Stimulated activated CD4-positive, alpha-beta T cell treated with anti-CD3 and anti-CD28 coated beads, Interleukin-2, amount 100 ng/mL, for 4 hours (primary cell): ENCODE measurements around the gene SNAP23.

Source experiments
- DNase-seq: peaks from one replicate; pipeline ENCODE4 v3.0.0-alpha.2; 2020; ENCODE audit warnings: low read depth

SNAP23 gene

GRCh38 chr15:42495361-42496212 lies at the start of gene SNAP23:
Gene SNAP23, plus strand, starts transcription at chr15:42495634. Its CDS starts 16,213 bp downstream, at chr15:42511847.
- peak; percentile 56 for DNase-seq

- no peak for DNase-seq
These were observed 47.8 kb upstream of the SNAP23 start for GRCh38 chr15:42447599-42447998.

DNA sequence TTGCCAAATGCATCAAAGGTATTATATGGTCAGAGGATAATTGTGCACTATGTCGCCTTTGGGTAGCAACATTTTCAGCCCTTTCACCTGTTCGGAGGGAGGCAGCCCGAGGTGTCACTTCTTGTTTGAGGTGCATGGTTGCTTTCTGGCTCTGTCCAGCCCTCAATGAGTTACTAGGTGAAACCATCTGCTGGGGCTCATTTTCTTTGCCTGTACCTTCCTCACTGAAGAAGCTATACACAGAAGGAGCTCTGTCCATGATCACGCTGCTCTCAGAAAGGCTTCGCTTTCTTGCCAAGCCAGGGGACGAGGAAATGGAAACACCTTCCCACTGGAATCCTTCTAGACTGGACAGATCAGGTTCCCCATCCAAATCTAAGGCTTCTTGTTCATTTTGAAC lies 47.2 kb upstream of the SNAP23 start:
- DNase-seq: no peak

DNA sequence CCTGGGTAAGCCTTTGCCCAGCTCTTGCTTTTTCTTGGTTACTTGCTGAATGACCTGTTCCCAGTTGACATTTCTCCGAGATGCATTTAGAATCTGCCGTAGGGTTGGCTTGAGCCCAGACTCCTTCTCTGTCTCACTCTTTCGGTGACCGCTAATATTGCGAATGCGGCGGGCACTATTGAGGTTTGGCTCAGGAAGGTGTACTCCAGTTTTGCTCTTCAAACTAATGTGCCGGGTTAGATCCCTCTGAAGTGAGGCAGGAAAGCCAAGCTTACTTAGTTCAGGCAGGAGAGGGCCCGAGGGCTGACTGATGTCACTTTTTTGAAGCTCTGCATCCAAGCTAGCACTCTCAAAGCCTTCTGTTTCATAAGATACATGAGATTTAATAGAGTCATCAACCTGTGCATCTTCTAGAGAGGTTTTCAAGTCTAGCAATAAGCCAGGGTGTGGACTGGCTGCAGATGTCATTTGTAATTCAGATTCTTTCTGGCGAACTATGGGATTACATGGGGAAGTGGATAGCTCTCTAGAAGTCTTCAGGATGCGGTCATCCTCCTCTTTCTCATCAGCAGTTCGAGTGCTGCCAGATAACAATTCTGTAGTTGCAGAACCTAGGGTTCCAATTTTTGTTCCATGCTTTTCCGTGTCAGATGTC lies 45.5 kb upstream of the SNAP23 start:
- DNase-seq: no peak

DNA sequence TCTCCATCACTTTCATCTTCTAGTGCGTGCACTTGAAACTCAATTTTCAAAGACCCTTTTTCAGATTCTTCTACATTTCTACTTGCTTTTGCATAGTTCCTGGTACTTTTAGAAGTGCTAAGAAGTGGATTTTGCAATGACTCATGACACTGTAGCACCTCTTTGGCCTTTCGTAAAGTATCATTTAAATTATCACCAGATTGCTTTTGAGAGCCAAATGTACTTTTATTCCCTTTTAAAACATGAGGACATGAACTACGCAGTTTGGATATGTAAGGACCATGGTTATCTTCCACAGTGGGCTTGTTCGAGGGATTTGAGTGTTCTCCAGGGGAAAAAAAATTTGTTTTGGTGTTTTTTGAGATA lies 45.0 kb upstream of the SNAP23 start:
- no peak for DNase-seq

- DNase-seq: no peak
These were observed 41.6 kb upstream of the SNAP23 start for GRCh38 chr15:42453826-42454225.

DNA sequence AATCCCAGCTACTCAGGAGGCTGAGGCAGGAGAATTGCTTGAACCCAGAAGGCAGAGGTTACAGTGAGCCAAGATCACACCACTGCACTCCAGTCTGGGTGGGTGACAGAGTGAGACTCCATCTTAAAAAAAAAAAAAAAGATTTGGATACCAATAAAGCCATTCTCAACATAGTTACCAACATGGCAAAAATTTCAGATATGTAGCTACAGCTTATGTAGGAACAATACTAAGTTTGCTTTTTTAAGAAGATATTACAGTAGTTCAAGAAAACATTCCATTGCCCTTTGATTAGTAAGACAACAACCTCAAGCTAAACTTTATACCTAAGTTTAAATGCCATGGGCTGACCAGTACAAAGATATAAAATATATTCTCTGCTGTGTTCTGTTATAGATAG lies 38.9 kb upstream of the SNAP23 start:
- no peak for DNase-seq

DNA sequence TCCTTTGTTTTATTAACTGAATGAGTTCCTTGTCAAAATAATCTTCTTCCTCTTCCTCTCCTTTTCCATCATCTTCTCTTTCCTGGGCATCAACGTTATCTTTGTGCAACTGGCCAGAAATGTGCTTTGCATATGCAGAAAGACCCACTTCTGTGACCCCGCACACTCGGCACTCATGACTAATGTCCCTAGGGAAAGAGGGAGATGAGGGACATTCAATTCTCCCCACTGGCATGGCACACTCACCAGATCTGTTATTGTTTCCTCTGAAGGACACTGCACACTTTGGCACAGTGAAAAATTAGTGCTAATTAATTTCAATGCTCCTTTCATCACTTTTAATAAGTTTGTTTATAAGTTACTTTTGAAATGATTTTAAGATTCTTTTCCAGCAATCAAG lies 38.5 kb upstream of the SNAP23 start:
- no peak for DNase-seq

GRCh38 chr15:42457445-42458442 lies 37.7 kb upstream of the SNAP23 start:
- DNase-seq: no peak

GRCh38 chr15:42461261-42461660 lies 34.2 kb upstream of the SNAP23 start:
- DNase-seq: no peak

GRCh38 chr15:42465520-42466259 lies 29.7 kb upstream of the SNAP23 start:
- DNase-seq: no peak

DNA sequence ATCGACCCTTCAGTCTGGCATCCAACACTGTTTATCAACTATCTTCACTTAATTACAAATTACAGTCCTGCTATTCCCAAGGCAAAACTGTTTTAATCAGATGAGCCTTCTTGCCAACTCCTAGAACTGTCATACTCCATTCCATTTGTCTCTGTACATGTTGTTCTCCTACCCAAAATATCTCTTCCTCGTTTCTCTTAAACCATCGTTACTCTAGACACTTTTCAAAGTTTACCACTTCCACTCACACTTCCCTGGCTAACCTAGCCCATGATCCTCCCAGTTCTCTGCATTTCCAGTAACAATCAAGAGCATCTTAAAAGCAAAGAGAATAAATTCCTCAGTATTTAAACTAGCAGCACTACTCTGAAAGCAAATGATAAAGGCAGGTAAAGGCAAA lies 24.4 kb upstream of the SNAP23 start:
- DNase-seq: no peak

DNA sequence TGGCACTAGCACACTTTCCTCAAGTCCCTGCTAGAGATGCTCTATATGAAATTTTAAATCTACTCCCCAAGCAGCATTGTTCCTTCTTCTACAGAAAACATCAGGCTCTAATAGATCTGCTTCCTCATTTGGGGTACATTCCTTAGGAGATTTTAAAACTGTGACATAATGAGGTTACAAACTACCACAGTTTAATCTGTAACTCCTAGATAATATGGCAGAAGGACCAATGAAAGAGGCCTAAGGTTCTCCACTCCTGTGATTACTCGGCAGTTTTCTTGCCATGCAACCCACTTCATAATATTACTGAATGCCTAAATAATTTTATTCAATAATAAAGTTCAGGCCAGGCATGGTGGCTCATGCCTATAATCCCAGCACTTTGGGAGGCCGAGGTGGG lies 20.6 kb upstream of the SNAP23 start:
- DNase-seq: no peak

GRCh38 chr15:42482701-42483100 lies 12.7 kb upstream of the SNAP23 start:
- DNase-seq: no peak

DNA sequence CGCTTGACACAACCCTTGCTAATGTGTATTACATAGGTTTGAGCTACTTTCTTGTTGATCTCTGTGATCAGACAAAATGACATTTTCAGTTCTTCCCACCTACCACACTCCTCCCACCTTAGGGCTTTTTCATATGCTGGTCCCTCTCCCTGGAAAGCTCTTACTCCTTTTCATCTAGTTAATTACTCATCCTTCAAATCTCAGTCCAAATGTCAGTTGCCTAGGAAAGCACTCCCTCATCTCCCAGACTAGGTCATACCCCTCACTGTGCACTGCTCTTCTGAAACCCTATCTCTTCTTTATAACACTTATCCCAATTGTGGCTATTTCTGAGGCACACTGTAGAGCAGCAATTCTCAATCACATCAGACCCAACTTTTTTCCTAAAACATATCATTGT lies 11.8 kb upstream of the SNAP23 start:
- DNase-seq: no peak

GRCh38 chr15:42490291-42490670 lies 5.2 kb upstream of the SNAP23 start:
- no peak for DNase-seq

GRCh38 chr15:42490671-42491538 lies 4.5 kb upstream of the SNAP23 start, which contains the start of gene ZNF106:
Gene ZNF106, minus strand, starts transcription at chr15:42491141. Its CDS starts 18,852 bp downstream, at chr15:42472289.
- DNase-seq: peak; percentile 75

GRCh38 chr15:42491539-42492225 lies 3.8 kb upstream of the SNAP23 start:
- no peak for DNase-seq

DNA sequence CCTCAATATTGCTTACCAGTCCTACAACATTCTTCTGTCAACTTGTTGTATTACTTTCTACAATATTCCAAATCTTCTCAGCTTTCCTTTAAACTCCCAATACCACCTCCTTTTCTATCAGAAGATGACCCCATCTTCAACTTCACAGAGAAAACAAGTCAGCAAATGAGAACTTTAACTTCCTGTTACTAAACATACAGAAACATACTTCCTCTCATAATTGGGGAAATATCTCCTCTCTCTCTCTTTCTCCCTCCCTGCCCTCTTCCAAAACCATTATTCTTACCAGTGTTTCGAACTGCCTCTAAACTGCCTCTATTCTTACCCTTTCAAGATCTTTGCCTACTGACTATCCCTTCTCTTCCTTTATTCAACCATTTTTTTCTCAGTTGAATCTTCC lies 1.8 kb upstream of the SNAP23 start:
- DNase-seq: no peak

DNA sequence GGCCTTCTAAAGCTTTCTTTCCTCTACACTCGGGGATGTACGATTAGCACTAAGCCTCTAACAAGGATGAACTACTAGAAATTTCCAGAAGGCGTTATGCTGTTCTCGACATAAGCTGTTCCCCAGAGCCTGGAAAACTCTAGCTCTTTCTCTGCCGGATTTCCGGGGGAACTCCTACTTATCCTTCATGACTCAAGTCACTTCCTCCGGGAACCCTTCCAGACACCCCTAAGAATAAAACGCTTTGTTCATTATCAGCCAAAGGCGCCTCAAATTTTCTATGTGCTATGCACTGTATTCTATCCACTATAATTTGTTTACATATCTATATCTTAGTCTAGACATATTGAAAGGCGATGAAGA lies 455 bp upstream of the SNAP23 start:
- no peak for DNase-seq
